ENCODE results near the gene TAF1D. TPM values are rescaled to one million over a fixed set of nuclear protein-coding genes. Genes with fewer than 3 reads are reported as not detected.

The TAF1D gene
- total RNA-seq, 1 experiment from 2014 or later, result 84.6 TPM

DNA sequence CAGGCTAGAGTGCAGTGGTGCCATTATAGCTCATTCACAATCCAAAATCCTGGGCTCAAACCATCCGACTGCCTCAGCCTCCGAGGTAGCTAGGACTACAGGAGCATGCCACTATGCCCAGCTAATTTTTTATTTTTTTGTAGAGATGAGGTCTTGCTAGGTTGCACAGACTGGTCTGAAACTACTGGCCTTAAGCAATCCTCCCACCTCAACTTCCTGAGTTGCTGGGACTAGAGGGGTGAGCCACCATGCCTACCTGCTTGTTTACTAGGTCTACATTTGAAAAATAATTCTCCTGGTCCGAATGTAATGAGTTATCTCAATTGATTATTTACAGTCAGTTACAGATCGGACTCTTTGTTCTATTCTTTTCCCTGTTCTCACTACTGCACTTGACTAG lies 22.0 kb downstream of the TAF1D start:
- H3K4me3 ChIP-seq (ENCODE audit: insufficient read depth, low read depth, low read length), result no peak overlapping the region
- H3K27me3 ChIP-seq (ENCODE audit: control insufficient read depth, insufficient read depth, low read length), result no peaks in the 10 kb centered on the region
- no peak for DNase-seq
- peaks cover 9% of the 10 kb centered on the region for H3K36me3 ChIP-seq (replicated peaks; ENCODE audit: control insufficient read depth, insufficient read depth, low read length)

DNA sequence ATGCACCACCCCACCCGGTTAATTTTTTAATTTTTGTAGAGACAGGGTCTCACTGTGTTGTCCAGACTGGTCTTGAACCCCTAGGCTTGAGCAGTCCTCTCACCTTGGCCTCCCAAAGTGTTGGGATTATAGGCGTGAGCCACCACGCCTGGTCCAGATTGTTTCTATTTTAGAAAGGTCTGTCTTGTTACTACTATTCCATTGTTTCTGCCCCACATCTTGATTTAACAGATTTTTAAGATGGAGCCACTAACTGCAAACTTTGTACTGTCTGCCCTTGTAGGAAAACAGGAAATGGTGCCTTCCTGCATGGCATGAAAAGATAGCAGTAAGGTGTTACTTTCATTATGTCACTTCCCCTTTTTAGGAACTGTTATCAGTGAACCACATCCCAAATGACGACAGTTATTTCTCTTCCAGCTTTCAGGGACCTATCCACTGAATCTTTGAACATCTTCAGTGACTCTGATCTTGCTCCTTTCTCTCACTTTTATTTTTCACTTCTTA lies 23.2 kb downstream of the TAF1D start:
- DNase-seq, result no peak
- Histone ChIP-seq H3K36me3 (replicated peaks; ENCODE audit: control insufficient read depth, insufficient read depth, low read length) (peaks cover 8% of the 10 kb centered on the region), H3K4me3 (ENCODE audit: insufficient read depth, low read depth, low read length) (no peak overlapping the region), H3K27me3 (ENCODE audit: control insufficient read depth, insufficient read depth, low read length) (no peaks in the 10 kb centered on the region)

DNA sequence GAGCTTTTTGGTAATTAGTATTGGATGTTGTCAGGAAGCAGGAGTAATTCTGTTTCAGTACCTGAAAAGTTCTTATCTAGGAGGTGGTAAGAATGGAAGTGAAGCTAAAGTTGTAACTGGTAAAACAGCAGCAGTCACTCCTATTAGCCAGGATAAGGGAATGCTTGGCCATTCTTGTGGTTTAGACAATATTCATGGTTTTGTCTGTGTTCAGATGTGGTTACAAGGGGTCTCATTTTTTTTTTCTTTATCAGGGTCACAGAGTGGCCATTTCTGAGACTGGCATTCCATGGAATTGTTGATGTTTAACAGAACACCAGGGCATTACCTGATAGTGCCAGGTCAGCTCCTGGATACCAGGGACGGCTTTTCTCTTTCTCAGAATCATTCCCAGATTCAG lies 23.8 kb downstream of the TAF1D start:
- H3K4me3 ChIP-seq (ENCODE audit: insufficient read depth, low read depth, low read length), result no peak overlapping the region
- H3K27me3 ChIP-seq (ENCODE audit: control insufficient read depth, insufficient read depth, low read length), result no peaks in the 10 kb centered on the region
- DNase-seq, result no peak
- peaks cover 8% of the 10 kb centered on the region for H3K36me3 ChIP-seq (replicated peaks; ENCODE audit: control insufficient read depth, insufficient read depth, low read length)

DNA sequence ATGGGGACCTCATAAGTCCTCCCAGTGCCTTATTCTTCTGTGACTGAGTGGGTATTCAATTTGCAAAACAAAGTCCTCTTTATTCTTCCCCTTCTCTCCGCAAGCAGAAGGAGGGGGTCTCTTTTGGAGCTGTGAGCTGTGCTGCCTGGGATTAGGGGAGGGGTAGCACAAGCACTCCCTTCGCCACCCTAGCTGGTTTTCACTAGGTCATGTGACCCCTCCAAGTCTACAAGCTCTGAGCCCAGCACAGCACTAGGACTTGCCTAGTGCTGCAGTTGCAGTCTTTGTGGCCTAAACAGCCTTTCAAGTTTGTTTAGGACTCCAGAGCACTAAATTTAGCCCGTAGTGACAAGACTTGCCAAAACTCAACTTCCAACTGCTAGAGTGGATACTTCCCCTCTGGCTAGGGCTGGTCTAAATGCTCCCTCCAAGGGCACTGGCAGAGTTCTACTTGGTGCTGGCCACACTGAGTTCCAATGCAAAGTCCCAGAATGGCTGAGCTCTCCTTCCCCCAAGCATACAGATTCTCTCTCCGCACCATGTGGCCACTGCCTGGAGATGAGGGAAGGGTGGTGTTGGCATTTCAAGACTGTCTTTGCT lies 25.4 kb downstream of the TAF1D start:
- no peak for DNase-seq
- Histone ChIP-seq H3K4me3 (ENCODE audit: insufficient read depth, low read depth, low read length) (no peak overlapping the region), H3K36me3 (replicated peaks; ENCODE audit: control insufficient read depth, insufficient read depth, low read length) (peaks cover 7% of the 10 kb centered on the region), H3K27me3 (ENCODE audit: control insufficient read depth, insufficient read depth, low read length) (no peaks in the 10 kb centered on the region)

- H3K4me3 ChIP-seq (ENCODE audit: insufficient read depth, low read depth, low read length), result no peak overlapping the region
- DNase-seq, result no peak
- peaks cover 7% of the 10 kb centered on the region for H3K36me3 ChIP-seq (replicated peaks; ENCODE audit: control insufficient read depth, insufficient read depth, low read length)
- H3K27me3 ChIP-seq (ENCODE audit: control insufficient read depth, insufficient read depth, low read length), result no peaks in the 10 kb centered on the region
Measured at GRCh38 chr11:93712678-93713077, 28.6 kb downstream of the TAF1D start.

DNA sequence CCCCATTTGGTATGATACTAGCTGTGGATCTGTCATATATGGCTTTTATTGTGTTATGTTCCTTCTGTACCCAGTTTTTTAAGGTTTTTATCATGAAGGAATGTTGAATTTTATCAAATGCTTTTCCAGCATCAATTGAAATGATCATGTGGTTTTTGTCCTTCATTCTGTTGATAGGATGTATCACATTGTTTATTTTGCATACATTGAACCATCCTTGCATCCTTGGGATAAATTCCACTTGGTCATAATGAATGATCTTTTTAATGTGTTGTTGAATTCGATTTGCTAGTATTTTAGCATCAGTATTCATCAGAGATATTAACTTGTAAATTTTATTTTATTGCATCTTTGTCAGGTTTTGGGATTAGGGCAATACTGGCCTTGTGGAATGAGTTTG lies 31.1 kb downstream of the TAF1D start:
- H3K36me3 ChIP-seq (replicated peaks; ENCODE audit: control insufficient read depth, insufficient read depth, low read length), result peaks cover 3% of the 10 kb centered on the region
- no peak for DNase-seq

GRCh38 chr11:93704237-93704636 lies 37.1 kb downstream of the TAF1D start:
- no peak for DNase-seq
- Histone ChIP-seq H3K27me3 (ENCODE audit: control insufficient read depth, insufficient read depth, low read length) (no peaks in the 10 kb centered on the region), H3K36me3 (replicated peaks; ENCODE audit: control insufficient read depth, insufficient read depth, low read length) (peaks cover 10% of the 10 kb centered on the region), H3K4me3 (ENCODE audit: insufficient read depth, low read depth, low read length) (no peak overlapping the region)

More for the DNA sequence above, 31.1 kb downstream of the TAF1D start:
- Histone ChIP-seq H3K27me3 (ENCODE audit: control insufficient read depth, insufficient read depth, low read length) (no peaks in the 10 kb centered on the region), H3K4me3 (ENCODE audit: insufficient read depth, low read depth, low read length) (no peak overlapping the region)

- H3K36me3 ChIP-seq (replicated peaks; ENCODE audit: control insufficient read depth, insufficient read depth, low read length), result peaks cover 25% of the 10 kb centered on the region
- DNase-seq, result no peak
Measured at GRCh38 chr11:93700830-93701229, 40.5 kb downstream of the TAF1D start.

GRCh38 chr11:93697611-93698010 lies 43.7 kb downstream of the TAF1D start:
- Histone ChIP-seq H3K4me3 (ENCODE audit: insufficient read depth, low read depth, low read length) (no peak overlapping the region), H3K36me3 (replicated peaks; ENCODE audit: control insufficient read depth, insufficient read depth, low read length) (peaks cover 21% of the 10 kb centered on the region), H3K27me3 (ENCODE audit: control insufficient read depth, insufficient read depth, low read length) (no peaks in the 10 kb centered on the region)
- DNase-seq, result no peak

More at GRCh38 chr11:93700830-93701229, 40.5 kb downstream of the TAF1D start:
- no peak overlapping the region for H3K4me3 ChIP-seq (ENCODE audit: insufficient read depth, low read depth, low read length)
- H3K27me3 ChIP-seq (ENCODE audit: control insufficient read depth, insufficient read depth, low read length), result no peaks in the 10 kb centered on the region

DNA sequence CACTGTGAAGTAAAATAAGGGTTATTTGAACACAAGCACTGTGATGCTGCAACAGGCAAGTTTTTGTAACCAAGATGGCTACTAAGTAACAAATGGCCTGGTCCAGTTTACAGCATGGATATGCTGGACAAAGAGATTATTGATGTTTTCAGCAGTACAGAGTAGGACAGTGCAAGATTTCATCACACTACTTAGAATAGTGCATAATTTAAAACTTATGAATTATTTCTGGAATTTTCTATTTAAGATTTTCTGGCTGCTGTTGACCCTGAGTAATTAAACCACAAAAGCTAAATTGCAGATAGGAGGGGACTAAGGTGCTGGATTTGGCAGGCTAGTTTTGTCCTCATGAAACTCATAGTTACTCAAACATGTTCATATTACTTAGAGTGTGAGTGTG lies 46.7 kb downstream of the TAF1D start:
- no peak for DNase-seq
- H3K4me3 ChIP-seq (ENCODE audit: insufficient read depth, low read depth, low read length), result no peak overlapping the region
- peaks cover 20% of the 10 kb centered on the region for H3K36me3 ChIP-seq (replicated peaks; ENCODE audit: control insufficient read depth, insufficient read depth, low read length)

GRCh38 chr11:93694109-93694508 lies 47.2 kb downstream of the TAF1D start:
- Histone ChIP-seq H3K36me3 (replicated peaks; ENCODE audit: control insufficient read depth, insufficient read depth, low read length) (peaks cover 17% of the 10 kb centered on the region), H3K27me3 (ENCODE audit: control insufficient read depth, insufficient read depth, low read length) (no peaks in the 10 kb centered on the region), H3K4me3 (ENCODE audit: insufficient read depth, low read depth, low read length) (no peak overlapping the region)
- DNase-seq, result no peak

More for the DNA sequence above, 46.7 kb downstream of the TAF1D start:
- no peaks in the 10 kb centered on the region for H3K27me3 ChIP-seq (ENCODE audit: control insufficient read depth, insufficient read depth, low read length)

DNA sequence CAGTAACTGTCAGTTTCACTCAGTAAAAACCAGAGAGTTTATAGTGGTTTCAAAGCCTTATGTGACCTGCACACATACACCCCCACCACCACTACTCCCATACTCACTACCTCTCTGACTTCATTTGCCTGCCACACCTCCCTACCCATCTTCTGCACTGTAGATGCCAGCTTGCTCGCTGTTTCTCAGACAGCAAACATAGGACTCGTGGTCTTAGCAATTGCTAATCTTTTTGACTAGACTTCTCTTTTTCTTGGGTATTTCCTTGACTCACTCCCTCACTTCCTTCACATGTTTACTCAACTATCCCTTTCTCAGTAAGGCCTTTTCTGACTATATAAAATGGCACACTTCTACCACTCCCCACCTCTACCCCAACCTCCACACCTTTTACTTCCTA lies 52.1 kb downstream of the TAF1D start:
- Histone ChIP-seq H3K36me3 (replicated peaks; ENCODE audit: control insufficient read depth, insufficient read depth, low read length) (peaks cover 10% of the 10 kb centered on the region), H3K4me3 (ENCODE audit: insufficient read depth, low read depth, low read length) (no peak overlapping the region), H3K27me3 (ENCODE audit: control insufficient read depth, insufficient read depth, low read length) (no peaks in the 10 kb centered on the region)
- no peak for DNase-seq

DNA sequence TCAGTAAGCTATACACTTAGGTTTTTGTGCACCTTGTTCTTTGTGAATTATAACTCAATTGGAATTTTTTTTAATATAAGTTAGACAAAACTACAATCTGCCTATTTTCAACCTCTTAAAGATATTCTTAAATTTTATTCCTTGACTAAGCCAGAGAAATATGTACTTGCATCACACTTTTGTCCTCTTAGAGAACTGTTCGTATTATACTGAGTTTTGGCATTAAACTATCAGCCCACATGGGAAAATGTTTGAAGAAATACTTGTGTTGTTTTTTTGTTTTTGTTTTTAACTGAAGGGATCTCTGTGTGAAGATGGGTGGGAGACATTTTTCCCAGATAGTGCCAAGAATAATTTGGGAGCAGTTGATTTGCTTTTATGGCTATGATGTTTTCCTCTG lies 54.5 kb downstream of the TAF1D start:
- DNase-seq, result no peak
- Histone ChIP-seq H3K4me3 (ENCODE audit: insufficient read depth, low read depth, low read length) (no peak overlapping the region), H3K27me3 (ENCODE audit: control insufficient read depth, insufficient read depth, low read length) (no peaks in the 10 kb centered on the region), H3K36me3 (replicated peaks; ENCODE audit: control insufficient read depth, insufficient read depth, low read length) (peaks cover 13% of the 10 kb centered on the region)

DNA sequence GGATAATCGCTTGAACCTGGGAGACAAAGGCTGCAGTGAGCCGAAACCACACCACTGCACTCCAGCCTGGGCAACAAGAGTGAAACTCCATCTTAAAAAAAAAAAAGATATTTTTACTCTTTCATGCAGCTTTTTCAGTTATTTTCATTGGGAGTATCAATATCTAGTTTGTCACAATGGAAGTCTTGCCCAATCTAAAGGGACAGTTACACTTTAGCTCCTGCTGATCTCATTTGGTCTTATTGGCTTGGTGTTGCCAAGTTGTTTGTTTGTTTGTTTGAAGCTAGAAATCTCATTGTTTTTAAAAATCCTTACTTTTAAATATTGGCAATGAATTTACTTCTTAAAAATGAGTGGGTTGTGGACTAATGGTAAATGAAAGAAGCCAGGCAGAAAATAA lies 55.1 kb downstream of the TAF1D start:
- H3K27me3 ChIP-seq (ENCODE audit: control insufficient read depth, insufficient read depth, low read length), result no peaks in the 10 kb centered on the region
- no peak for DNase-seq
- H3K36me3 ChIP-seq (replicated peaks; ENCODE audit: control insufficient read depth, insufficient read depth, low read length), result peaks cover 13% of the 10 kb centered on the region
- no peak overlapping the region for H3K4me3 ChIP-seq (ENCODE audit: insufficient read depth, low read depth, low read length)

Measured in H7 (cell line).